SKM-1 (cell line): ENCODE measurements around the gene CCDC190.
A peak's percentile ranks its signal among the peaks of the same experiment; 100 is the strongest.
"Not testable (repeated sequence)": the region's sequence is repeated elsewhere in the genome, so short reads cannot be mapped to it uniquely, and the experiment has no call there.

ENCODE experiments used
- DNase-seq: peaks from one replicate; lab custom pipeline; 2025; ENCODE audit not compliant: unreplicated experiment; lab: John Stamatoyannopoulos, UW

The CCDC190 gene

DNA sequence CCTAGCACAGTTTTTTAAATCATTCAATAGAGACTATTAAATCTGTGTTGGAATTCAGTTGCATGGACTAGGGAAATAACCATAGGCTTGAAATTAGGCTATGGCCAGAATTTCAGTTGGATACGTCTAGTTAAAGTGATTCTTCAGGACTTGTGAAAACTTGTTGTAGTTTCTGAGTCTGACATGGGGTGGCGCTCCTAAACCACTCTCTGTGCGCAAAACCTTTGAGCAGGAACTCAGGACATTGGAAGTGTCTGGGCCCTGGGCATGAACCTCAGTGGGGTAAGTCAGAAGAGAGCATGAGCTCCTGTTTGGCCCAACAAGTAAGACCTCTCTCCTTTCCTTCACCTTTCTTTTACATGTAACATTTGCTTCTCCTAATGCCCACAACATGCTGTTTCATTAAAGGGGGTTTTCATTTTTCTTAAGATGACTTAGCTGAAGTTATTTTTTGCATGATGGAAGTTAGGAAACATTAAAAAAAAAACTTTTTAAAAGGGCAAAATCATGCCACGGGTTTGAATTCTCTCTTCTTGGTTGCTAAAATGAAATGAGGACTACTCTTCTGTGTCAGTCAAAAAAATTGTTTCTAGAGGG, 17.1 kb upstream of the CCDC190 start:
- DNase-seq: peak; percentile 86

DNA sequence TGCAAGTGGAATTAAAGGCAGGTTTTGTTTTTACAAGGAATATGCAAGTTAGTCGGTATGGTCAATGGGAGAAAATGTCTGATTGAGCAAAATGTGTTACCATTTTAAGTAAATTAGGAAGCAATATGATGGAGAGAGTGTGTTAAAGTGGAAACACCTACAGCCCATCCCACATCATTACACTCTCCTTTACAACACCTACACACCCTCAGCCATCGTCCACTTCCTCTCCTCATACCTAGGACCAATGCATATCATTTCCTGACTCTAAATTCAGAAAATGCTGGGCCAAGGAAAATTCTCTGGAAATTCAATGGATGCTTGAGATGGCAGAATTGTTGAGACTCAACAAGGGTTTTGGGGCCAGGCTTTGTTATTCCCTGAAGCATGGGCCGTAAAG, 16.4 kb upstream of the CCDC190 start:
- no peak for DNase-seq

DNA sequence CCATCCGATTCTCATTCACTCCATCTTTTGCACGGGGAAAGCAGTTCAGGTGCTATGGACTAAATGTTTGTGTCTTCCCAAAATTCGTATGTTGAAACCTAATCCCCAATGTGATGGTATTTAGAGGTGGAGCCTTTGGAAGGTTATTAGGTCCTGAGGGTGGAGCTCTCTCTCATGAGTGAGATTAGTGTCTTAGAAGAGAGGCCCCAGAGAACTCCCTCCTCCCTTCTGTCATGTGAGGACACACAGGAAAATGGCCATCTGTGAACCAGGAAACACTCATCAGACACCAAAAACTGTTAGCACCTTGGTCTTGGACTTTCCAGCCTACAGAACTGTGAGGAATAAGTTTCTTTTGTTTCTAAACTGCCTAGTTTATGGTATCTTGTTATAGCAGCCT, 15.8 kb upstream of the CCDC190 start:
- no peak for DNase-seq

DNA sequence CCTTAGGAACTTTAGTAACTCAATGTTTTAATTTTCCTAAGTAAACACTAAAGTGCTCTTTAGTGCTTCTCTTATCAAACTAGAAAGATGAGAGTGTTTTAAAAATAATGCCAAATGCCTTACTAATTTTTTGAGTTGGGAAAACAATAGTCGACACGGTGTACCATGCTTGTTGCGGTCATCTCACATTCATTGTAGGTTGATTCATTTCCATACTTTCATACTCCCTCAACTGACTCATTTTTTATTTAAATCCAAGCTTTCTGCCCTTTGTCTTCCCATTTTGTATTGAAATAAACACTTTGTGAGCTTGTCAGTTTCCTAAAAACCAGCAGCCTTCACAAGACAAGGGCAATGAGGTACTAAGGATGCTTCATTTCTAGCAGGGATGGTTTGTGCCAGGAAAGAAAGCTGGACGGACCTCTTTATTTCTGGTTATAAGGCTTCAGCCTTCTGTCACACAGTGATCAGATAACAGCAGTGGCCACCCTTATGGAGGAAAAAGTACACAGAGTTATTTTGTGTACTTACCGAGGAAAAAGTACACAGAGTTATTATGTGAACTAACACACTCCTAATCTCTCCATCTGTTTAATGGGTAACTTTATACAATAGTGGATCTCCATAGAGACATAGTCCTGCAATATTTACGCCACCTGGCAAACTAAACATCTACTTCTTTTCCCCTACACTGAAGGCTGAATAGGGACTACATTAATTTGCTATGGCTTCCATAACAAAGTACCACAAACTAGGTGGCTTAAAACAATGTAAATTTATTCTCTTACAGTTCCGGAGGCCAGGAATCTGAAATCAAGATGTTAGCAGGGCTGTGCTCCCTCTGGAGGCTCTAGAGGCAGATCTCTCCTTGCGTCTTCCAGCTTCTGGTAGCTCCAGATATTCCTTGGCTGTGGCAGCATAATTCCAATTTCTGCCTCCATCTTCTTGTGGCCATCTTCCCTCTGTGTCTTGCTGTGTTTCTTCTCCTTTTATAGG, 13.0 kb upstream of the CCDC190 start:
- DNase-seq: no peak

DNA sequence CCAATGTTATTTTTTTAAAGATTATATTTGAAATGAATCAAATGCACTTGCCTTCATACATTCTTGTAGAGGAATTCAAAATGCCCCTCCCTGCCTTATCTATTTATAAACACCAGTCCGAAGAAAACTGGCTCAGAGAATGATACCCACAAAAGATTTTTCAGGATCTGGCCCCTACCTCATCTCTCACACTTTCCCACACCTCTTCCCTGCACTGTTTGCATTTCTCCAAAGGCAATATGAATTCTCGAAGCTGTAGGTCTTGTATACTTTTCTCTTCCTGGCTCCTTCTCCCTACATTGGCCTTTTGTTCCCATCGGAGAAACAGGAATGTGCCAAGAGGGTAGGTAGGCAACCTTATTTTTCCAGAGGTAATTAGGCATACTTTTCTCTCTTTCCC, 12.0 kb upstream of the CCDC190 start:
- DNase-seq: no peak

DNA sequence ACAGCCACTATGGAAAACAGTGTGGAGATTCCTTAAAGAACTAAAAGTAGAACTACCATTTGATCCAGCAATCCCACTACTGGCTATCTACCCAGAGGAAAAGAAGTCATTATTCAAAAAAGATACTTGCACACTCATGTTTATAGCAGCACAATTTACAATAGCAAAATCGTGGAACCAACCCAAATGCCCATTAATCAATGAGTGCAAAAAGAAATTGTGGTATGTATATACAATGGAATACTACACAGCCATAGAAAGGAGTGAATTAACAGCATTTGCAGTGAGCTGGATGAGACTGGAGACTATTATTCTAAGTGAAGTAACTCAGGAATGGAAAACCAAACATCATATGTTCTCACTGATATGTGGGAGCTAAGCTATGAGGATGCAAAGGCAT, 10.4 kb upstream of the CCDC190 start:
- not testable (repeated sequence) for DNase-seq

DNA sequence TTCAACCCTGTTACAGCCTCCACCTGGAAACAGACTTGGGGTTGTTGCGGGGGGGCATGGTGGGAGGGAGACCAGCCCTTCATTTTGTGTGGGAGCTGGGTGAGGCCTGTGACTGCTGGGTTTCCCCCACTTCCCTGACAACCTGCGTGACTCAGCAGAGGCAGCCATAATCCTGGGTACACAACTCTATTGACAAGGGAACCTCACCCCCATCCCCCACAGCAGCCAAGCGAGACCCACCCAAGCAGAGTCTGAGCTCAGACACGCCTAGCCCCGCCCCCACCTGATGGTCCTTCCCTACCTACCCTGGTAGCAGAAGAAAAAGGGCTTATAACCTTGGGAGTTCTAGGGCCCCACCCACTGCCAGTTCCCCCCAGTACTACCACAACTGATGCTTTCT, 8.0 kb upstream of the CCDC190 start:
- no peak for DNase-seq

DNA sequence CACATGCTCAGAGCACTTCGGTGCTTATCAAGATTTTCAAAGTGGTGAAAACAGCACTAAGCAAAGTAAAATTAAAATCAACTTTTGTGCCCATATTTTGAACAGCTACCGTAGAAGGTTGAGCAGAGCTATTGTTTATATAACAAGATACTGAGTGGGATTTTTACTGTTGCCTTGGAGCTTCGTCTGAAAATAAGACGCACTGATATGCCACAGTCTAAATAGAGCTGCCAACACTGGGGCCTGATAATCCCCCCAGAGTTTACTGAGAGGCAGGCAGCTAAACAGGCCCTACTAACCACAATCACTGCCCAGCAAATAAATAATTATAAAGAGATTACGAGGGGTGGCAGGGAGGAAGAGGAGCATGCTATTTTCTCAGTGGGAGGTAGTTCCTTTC, 650 bp upstream of the CCDC190 start:
- DNase-seq: no peak

DNA sequence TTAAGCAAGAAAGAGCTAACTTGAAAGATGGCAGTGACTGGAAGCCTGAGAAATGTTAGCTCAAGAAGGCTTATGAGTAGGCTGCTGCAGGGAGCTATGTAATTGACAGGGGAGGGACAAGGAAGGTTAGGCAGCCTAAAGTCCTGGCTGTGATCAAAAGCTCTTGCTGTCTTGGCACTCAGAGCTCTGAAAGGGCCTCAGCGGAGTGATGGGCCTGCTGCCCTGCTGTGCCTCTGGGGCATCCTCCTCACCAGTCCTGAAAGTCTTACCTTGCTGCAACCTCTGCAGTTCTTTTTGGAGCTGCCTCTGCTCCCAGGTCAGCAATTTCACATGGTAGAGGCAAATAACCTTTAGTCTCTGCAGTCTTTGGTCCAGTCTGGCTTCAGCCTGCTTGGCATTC, 1.8 kb downstream of the CCDC190 start:
- DNase-seq: no peak

DNA sequence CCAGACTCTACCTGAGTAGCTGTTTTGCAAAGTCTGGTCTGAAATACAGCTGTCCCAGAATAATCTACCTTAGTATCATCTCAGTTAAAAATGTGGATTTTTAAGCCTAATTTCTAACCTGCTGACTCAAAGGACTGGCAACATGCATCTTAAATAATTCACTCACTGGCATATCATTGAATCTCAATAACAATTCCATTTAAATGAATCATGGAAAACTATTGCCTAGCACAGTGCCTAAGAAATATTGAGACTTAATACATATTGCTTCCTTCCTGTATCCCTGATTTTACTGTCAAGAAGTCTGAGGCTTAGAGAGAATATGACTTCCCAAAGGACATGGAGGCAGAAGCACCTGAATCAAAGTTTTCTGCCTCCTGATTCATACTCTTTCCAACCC, 3.1 kb downstream of the CCDC190 start:
- DNase-seq: no peak

DNA sequence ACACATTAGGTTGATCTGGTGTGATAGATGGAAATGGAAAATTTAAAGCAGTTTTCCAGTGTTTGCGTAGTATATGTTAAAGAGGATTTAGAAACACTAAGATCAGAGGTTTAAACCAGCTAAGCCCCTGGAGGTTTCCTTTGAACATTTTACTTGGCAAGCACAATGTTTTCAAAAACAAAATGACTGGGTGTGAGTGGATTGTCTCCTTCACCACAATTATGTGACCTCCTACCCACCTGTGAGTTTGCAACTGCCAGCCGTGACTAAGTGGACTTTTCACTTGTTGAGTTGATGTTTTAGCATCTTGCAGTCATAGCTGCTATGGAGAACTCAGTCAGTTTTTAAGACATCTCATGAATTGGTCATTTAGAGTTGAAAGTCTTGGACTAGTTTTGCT, 4.7 kb downstream of the CCDC190 start:
- DNase-seq: no peak

DNA sequence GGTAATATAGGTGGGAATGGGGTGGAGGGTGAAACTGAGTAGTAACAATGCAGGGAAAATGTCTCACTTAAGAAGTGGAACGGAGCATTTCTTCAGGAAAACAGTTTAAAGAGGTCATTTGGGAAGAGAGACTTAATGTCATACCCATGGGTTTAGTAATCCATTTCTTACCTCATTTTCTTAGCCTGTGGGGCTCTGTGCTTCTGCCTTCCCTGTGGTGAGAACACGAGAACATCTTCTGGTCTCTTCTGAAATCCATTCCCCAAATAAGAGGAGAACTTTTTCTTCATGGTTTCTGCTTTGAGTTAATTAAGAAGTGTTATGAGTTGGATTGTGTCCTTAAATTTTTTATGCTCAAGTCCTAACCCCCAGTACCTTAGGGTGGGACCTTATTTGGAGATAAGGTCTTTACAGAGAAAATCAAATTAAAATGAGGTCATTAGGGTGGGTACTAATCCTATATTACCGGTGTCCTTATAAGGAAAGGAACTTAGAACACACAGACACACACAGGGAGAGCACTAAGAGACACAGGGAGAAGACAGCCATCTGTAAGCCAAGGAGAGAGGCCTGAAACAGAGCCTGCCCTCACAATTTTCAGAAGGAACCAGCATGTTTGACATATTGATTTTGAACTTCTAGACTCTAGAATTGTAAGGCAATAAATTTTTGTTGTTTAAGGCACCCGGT, 5.4 kb downstream of the CCDC190 start:
- DNase-seq: no peak

DNA sequence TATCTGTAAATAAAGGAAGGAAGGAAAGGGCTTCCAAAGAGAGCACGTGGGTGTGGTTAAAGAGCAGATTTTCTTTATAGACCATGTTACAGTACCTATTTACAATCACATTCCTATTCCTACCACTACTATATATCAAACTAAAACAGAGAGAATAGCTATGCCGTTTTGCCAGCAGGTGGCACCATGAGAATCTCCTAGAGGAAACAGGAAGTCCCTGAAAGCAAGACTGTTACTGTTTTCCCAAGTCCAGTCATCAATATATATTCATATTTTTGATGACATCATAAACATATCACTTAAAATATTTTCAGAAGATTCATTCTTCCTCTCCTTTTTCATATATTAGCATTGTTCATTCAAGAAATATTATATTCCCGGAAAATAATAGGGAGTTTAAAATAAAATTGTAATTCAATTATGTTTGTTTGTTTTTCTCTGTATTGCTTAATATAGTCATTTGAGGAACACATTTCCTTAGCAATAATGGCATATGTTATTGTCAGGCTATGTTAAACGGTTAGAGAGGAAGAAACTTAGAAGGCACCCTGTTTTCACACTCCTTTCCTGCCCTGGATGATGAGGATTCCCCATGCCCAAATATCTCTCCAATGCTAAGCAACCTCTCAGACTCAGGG, 6.6 kb downstream of the CCDC190 start:
- peak; percentile 90 for DNase-seq

DNA sequence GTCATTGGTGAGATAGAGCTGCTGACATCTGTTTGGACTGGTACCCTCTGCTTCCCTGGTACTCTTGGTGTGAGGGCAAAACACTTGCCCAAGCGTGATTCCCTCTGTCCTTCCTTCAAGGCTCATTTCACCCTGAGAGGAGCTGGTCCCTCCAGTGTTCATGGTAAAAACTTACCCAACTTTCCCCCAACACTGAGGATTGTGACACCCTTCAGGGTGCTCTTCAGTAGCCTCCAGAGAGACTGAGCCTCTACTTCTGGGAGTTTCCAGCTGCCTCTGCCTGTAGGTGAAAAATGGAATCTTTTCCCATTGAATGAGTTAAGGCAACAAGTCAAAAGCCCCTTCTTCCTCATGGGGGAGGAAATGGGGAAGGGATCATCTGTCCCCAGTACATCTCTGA, 9.6 kb downstream of the CCDC190 start:
- no peak for DNase-seq

DNA sequence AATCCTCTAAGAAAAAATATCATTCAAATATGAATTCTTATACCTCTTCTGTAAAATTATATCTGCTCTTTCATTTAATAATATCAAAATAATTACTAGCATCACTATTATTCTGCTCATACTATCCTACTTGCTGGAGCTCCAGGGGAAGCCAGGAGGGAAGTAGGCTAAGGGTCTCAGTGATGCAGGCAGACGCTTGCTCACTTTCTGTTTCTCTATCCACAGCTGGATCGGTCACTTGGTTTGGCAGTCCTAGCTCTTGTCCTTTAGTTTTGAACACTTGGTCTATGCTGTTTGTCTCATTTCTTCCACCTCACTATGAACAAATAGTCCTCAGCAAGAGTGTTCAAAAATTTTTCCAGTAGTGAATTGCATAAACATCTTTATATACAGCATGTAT, 11.3 kb downstream of the CCDC190 start:
- no peak for DNase-seq

DNA sequence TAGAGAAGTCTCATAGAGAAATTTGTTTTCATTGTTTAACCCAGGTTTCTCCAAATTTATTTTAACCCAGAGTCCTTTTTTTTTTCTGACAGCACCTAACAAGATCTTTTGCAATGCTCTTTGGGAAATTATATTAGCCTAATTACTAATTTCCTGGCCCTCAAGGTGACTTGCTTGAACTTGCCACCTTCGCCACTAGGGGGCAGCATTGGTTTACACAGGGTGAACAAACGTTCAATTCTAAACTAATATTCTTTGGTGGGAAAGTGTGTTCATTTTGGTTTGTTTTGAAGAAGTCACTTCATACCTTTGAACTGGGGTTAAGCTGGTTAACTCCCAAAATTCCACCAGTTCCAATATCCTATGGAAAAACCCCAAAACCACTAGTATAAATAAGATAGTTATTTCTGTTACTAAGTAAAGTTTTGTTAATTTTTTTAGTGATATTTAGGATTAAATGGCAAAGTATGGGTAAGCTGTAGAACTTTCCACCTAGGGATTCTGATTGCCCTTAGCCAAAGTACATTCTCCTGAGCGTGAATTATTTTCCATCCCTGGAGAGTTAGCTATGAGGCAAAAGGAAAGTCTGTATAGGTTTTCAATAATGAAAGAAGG, 13.0 kb downstream of the CCDC190 start:
- peak; percentile 45 for DNase-seq

DNA sequence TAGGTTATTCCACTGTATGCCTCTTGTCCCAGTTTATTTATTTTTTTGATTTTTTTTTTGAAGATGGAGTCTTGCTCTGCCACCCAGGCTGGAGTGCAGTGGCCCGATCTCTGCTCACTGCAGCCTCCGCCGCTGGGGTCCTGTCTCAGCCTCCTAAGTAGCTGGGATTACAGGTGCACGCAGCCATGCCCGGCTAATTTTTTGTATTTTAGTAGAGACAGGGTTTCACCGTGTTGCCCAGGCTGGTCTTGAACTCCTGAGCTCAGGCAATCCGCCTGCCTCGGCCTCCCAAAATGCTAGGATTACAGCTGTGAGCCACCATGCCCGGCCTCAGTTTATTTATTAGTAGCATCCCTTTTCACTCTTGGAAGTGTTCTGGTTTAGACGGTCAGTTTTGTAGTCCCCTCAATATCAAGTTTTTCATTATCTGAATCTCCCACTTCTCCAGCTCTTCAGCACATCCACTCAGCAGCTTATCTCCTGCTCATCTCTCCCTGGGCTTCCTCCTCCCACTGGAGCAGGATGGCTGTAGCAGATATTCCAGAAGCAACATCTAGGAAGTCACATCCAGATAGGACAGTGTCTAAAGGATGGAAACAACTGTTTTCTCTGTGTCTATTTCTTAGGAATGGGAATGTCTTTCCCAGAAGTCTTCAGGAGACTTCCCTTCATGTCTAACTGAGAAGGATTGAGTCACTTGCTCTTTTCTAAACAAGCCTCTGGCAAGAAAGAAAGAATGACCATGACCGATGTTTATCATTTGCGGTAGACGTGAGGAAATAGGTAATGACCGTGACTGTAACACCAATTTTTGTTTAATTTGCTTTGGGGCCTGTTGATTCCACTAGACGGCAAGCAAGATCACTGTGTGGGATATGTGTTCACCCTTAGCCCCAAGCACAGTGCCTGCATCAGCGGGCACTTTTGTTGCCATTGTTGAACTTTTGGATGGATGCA, 14.4 kb downstream of the CCDC190 start:
- DNase-seq: no peak

DNA sequence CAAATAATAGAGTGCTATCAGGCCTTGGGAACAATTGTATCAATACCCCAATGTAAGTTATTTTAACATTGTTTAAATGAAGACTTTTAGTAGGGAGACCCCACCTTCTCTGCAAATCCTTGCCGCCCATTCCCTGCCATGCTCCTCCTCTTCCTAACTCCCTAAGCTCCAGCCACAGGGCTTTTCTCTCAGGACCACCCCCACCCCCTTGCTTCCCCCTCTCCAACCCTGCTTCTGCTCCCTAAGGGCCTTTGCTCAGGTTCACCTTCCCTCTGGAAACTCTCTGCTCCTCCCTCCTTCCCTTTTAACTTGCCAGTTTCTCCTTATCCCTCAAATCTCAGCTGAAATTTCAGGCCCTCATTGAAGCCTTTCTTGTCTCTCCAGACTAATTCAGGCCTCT, 16.8 kb downstream of the CCDC190 start:
- DNase-seq: no peak

DNA sequence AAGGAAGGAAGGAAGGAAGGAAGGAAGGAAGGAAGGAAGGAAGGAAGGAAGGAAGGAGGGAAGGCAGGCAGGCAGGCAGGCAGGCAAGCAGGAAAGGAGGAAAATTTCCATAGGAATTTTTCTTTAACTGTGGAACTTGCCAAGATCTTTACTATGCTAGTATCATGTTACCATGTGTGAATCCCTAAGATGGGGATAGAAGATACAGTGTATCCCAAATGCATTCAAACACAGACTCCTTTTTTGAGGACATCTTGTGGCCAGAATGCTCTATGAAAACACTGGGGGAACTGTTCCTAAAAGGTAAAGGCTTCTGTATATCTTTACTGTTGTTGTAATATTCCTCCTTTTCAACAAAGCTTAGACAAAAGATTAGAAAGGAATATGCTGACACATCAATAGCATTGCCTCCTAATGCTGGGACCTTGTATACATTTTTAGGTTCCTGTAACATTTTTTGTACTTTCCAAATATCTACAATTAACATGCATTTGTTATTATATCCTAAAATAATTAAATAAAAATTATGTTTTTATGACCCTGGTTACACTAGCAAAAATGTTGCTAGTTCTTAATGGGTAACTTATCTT, 20.6 kb downstream of the CCDC190 start:
- no peak for DNase-seq

DNA sequence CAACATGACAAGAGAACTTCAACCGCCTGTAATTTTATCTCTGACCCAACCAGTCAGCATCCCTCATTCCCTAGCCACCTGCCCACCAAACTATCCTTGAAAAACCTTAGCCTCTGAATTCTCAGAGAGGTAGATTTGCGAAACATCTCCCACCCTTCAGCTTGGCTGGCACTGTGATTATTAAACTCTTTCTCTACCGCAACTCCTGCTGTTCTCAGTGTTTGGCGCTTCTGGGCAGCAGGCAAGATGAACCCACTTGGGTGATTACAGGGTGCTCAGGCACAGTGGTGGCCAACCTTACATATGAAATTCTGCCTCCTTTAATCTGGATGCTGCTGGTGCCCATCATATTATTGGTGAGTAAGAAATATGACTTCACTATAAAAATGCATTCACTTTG, 22.1 kb downstream of the CCDC190 start:
- no peak for DNase-seq
